ENCODE results near the gene PPP2R3A.

GRCh38 chr3:135922903-135923250 lies 42.7 kb upstream of the PPP2R3A start:
- TF ChIP-seq EZH2 (IDR thresholded peaks at IDR 0.05; ENCODE audit: borderline replicate concordance, low read depth, low read length, poor library complexity, severe bottlenecking): no peak
- TF ChIP-seq CTCF (conservative IDR thresholded peaks at IDR 0.05; ENCODE audit: low read depth, low read length): no peak

All from A673 (cell line).